NB4 (cell line): ENCODE data around the gene UTP11.

Experiments
- DNase-seq: peaks from one replicate; pipeline ENCODE4 v3.0.0; 2010; ENCODE audit warnings: low read depth
- H3K4me3 ChIP-seq: one replicate; pipeline ENCODE4 v1.5.1; 2011; ENCODE audit warnings: mild to moderate bottlenecking, low read depth, low read length, moderate library complexity
- MYC ChIP-seq: IDR thresholded peaks from 2 replicates; pipeline ENCODE4 v1.6.1; 2011; ENCODE audit warnings: low read depth, low read length
- POLR2A ChIP-seq: IDR thresholded peaks from 2 replicates; pipeline ENCODE4 v1.6.1; 2011; ENCODE audit warnings: mild to moderate bottlenecking; ENCODE audit not compliant: insufficient read length; ENCODE audit errors: extremely low read depth
- TF ChIP-seq, protein P1 (sequence below): IDR thresholded peaks from 2 replicates; pipeline ENCODE4 v1.6.1; 2011; ENCODE audit warnings: low read depth, low read length
- TF ChIP-seq, protein P2 (sequence below): IDR thresholded peaks from one replicate; pipeline ENCODE4 v1.5.1; 2012; ENCODE audit warnings: low read depth, low read length

UTP11 gene

DNA sequence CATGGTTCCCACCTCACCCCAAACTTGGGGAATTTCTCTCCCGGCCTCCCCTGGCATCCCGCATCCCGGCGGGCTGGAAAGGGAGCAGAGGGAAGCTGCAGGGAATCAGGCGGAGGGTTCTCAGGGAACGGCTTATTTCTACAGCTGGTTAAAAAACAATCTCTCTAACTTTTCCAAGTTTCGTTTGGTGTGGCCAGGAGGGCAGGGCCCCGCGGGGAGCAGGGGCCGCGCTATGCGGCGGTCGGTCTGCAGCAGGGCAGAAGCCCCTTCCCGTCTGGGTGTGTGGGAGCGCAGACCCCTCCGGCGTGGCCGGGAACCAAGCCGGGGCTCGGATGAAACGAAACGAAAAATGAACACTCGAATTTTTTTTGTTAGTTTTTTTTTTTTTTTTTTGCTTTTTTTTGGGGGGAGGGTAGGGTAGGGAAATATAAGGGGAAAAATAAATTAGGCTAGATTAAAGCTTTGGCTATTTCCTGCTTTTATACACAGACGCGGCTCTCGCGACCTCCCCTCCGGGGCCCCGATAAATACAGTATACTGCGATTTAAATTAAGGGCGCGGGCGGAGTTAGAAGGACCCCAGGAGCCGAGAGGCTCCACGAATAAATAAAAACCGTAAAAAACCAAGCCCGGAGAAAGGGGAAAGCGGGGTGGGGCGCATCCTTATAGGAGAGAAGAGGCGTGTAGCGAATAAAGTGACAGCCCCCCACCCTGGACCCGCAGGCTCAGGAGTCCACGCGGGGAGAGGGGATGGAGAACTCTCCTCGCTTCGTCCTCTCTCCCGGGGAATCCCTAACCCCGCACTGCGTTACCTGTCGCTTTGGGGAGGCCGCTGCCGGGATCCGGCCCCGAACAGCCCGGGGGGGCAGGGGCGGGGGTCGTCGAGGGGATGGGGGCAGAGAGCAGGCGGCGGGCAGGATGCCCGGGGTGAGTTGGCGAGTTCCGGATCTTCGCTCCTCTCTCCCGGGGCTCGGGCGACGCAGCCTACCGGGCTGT, 32.0 kb downstream of the UTP11 start:
- no peak overlapping the region for H3K4me3 ChIP-seq
- no peak for TF ChIP-seq MYC
- TF ChIP-seq POLR2A = no peak
- TF ChIP-seq, protein P1, sequence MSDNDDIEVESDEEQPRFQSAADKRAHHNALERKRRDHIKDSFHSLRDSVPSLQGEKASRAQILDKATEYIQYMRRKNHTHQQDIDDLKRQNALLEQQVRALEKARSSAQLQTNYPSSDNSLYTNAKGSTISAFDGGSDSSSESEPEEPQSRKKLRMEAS = no peak
- TF ChIP-seq, protein P2, sequence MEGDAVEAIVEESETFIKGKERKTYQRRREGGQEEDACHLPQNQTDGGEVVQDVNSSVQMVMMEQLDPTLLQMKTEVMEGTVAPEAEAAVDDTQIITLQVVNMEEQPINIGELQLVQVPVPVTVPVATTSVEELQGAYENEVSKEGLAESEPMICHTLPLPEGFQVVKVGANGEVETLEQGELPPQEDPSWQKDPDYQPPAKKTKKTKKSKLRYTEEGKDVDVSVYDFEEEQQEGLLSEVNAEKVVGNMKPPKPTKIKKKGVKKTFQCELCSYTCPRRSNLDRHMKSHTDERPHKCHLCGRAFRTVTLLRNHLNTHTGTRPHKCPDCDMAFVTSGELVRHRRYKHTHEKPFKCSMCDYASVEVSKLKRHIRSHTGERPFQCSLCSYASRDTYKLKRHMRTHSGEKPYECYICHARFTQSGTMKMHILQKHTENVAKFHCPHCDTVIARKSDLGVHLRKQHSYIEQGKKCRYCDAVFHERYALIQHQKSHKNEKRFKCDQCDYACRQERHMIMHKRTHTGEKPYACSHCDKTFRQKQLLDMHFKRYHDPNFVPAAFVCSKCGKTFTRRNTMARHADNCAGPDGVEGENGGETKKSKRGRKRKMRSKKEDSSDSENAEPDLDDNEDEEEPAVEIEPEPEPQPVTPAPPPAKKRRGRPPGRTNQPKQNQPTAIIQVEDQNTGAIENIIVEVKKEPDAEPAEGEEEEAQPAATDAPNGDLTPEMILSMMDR = no peak
- no peak for DNase-seq

DNA sequence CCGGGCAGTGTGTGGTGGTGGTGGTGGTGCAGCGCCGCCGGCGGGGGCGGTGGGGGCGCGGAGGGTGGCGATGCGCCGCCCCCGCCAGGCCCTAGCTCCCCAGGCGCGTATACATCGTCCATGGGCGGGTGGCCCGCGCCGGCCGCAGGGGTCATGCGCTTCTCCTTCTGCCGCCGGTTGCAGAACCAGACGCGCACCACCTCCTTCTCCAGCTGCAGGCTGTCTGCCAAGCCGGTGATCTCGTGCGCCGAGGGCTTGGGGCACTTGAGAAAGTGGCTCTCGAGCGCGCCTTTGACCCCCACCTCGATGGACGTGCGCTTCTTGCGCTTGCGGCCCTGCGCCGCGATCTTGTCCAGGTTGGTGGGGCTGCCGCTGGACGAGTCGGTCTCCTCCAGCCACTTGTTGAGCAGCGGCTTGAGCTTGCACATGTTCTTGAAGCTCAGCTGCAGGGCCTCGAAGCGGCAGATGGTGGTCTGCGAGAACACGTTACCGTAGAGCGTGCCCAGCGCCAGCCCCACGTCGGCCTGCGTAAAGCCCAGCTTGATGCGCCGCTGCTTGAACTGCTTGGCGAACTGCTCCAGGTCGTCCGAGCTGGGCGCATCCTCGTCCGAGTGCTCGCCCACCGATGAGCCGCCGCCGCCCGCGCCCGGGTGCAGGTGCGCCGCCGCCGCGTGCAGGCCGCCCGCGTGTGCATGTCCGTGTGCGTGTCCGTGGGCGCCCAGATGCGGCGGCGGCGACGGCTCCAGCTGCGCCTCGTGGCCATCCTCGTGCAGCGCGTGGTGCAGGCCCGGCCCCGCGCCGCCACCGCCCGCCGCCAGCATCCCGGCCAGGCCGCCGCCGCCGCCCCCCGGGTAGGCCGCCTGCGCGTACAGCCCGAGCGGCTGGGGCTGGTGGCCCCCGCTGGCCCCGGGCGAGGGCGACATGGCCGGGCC, 33.1 kb downstream of the UTP11 start:
- no peak overlapping the region for H3K4me3 ChIP-seq
- peak; percentile 25 for DNase-seq
- TF ChIP-seq, protein P2 = no peak
- TF ChIP-seq, protein P1 = no peak
- no peak for TF ChIP-seq POLR2A
- TF ChIP-seq MYC = no peak

DNA sequence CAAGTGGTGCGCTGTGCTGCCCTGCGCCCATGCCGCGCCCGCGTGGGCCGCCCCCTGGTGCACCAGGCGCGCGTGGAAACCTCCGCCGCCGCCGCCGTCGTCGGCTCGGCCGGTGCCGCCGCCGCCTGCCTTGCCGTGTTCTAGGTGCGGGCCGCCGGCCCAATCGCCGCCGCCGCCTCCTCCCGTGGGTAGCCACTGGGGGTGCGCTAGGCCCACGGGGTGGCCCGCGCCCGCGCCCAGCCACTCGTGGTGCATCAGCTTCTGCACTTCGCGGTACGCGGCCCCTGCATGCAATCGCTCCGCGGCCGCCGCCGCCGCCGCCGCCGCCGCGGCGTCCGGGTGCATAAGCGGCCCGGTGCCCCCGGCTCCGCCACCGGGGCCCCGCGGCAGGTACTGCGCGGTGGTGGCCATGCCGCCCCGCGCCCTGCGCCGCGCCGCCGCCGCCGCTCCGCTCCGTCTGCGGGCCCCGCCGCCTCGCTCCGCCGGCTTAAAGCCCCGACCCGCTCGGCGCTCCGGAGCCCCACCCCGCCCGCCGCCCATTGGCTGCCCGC, 33.9 kb downstream of the UTP11 start, which contains the start of gene POU3F1:
Gene POU3F1 (minus strand): TSS at position 461 of the 551 bp plus-strand sequence. CDS start 50 bp downstream, at position 411.
- TF ChIP-seq MYC = no peak
- TF ChIP-seq POLR2A = no peak
- TF ChIP-seq, protein P1 = no peak
- TF ChIP-seq, protein P2 = no peak
- no peak within 1 kb of the TSS for H3K4me3 ChIP-seq
- no peak for DNase-seq

DNA sequence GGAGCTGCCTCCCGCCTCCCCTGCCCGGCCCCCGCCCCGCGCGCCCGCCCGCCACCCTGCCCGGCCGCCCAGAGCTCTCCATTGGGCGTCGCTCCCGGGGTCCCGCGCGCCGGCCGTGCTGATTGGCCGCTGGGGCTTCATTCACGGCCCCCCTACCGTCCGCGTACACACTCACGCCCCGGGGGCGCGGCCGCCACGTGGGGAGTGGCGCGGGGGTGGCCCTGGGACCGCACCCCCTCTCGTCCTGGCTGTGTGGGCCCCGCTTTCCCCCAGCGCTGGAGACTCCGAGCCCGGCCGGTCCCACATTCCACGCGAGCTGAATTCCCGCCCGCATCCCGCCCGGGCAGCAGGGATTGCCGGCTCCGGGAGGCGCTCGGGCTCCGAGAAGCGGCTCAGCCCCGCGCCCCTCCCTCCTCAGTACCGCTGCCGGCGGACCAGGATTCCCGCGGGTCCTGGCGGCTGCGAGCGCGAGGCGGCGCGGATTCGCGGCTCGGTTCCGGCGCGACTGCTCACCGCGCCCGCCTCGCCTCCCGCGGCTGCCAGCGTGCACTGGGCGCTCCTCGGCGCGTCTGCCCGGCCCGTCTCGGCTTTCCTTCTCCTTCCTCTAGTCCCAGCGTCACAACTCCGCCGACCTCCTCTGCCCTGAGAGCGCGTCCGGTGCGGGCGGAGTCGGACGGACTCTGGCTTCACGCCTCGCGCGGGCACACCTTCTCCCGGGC, 34.5 kb downstream of the UTP11 start:
- no peak for TF ChIP-seq POLR2A
- TF ChIP-seq, protein P1 = no peak
- TF ChIP-seq, protein P2 = no peak
- no peak for TF ChIP-seq MYC
- H3K4me3 ChIP-seq = no peak overlapping the region
- DNase-seq = peak; percentile 66

DNA sequence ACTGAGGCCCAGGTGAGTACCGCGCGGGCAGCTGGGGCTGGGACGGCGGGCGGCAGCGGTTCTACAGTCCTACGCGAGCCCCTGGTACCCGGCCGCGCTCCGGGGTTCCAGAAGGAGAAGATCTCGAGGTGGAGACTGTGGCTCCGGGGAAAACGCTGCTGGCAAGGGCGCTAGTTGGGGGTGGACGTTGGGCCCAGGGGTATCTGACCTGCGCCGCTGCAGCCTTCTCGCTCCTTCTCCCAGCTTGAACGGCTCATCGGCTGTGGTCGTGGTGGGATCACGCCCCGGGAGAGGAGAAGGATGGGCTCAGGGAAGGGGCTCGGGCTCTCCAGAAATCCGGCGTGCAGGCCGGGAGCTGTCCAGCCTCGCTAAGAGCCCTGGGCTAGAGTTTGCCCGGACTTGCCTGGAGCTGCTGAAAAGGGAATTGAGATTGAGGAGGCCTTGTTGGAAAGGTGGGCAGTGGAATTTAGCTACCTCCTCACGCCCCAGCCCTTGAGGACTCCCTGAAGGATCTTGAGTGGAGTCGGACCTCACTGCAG, 35.1 kb downstream of the UTP11 start:
- no peak for DNase-seq
- no peak overlapping the region for H3K4me3 ChIP-seq
- TF ChIP-seq MYC (no peak), POLR2A (no peak)
- TF ChIP-seq, protein P1 = no peak
- TF ChIP-seq, protein P2 = no peak
